ENCODE measurements around the gene YTHDF1.

YTHDF1 gene

GRCh38 chr20:63182425-63182824 lies 33.5 kb downstream of the YTHDF1 start:
- no peak overlapping the region for H3K4me3 ChIP-seq (replicated peaks in 1 of 2; ENCODE audit: low read depth in 2 of 2, low read length in 2 of 2)
- no peak for TF ChIP-seq CTCF (IDR thresholded peaks at IDR 0.05; ENCODE audit: low read depth, low read length)
- no peak for DNase-seq (ENCODE audit: low read depth in 2 of 2)

DNA sequence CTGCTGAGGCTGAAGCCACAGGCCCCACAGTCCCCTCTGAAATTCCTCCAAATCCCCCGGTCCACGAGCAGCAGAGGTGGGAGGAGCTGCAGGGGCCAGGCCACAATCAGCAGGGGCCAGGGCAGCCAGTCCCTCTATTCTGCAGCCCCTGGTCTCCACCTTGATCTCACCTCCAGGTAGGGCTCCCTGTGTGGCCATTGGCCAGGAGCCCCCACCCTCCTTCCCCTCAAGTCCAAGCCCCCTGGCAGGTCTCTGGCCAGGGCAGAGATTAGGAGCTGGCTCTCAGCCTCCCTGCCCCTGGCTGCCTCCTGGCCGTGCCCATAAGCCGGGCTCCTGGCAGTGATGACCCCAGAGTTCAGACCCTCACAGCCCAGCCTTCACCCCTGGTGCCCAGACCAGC lies 34.7 kb downstream of the YTHDF1 start:
- DNase-seq (ENCODE audit: low read depth in 2 of 2), result no peak
- H3K4me3 ChIP-seq (replicated peaks in 1 of 2; ENCODE audit: low read depth in 2 of 2, low read length in 2 of 2), result no peak overlapping the region
- TF ChIP-seq CTCF (IDR thresholded peaks at IDR 0.05; ENCODE audit: low read depth, low read length), result no peak

DNA sequence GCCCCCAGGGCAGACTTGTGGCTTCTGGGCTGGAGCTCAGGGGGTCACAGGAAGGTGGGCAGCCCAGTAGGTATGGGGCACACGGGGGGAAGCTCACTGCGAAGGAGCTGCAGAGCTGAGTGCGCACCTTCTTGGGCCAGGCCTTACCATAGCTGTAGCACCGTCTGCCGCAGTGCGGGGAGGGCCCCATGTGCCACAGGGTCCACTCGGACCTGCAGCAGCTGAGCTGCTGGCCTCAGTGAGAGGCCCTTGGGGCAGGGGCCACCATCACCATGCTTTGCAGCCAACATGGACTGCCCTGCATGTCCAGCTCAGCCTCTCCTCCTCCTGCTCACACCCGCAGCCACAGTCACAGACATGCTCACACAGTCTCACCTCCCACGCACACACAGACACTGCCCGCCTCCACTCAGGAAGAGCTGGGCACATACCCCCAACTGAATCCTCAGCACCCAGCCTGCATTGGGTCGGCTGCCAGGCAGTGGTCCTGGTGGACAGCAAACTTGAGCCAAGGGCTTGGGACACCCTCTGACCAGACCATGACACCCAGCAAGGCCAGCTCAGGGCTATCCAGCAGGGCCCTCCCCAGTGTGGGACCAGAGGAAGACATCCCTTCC lies 35.3 kb downstream of the YTHDF1 start:
- DNase-seq (ENCODE audit: low read depth in 2 of 2), result no peak
- TF ChIP-seq CTCF (IDR thresholded peaks at IDR 0.05; ENCODE audit: low read depth, low read length), result no peak
- no peak overlapping the region for H3K4me3 ChIP-seq (replicated peaks in 1 of 2; ENCODE audit: low read depth in 2 of 2, low read length in 2 of 2)

DNA sequence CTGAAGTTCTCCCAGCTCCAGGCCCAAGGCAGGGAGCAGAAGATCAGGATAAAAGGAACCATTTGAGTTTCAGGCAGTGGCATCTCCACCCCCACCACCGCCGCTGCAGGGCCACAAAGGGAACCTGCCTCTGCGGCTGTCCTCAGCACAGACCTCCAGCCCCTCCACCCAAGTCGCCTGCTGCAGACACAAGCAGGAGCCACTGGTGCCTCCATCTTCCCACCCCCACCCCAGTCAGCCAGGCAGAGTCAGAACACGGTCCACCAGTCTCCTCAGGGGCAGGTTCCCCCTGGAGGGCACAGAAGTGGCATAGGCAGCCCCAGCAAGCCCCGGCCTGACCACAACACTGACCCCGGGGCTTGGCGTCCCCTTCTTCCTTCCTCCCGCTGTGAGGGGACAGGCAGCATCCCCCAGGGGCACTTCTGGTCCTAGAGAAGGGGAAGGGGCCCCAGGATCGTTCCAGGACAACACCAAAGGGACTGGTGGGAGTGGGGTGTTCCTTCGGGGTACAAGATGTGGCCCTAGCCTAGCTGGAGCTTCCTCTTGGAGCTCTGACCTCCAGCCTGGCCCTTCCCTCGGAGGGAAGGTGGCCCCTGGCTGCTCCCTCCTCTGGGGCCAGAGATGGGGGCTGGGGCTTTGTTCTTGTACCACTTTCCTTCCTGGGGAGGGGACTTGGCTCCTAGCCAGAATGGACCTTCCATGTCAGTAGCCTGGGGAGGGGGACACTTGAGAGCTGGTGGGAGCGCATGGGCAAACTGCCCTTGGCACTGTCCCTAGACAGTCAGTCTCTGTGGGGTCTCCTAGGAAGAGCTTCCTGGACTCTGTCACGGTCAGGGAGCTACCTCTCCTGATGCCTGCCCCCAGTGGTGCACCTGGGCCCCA lies 36.0 kb downstream of the YTHDF1 start:
- TF ChIP-seq CTCF (IDR thresholded peaks at IDR 0.05; ENCODE audit: low read depth, low read length), result no peak
- H3K4me3 ChIP-seq (replicated peaks in 1 of 2; ENCODE audit: low read depth in 2 of 2, low read length in 2 of 2), result no peak overlapping the region
- no peak for DNase-seq (ENCODE audit: low read depth in 2 of 2)

DNA sequence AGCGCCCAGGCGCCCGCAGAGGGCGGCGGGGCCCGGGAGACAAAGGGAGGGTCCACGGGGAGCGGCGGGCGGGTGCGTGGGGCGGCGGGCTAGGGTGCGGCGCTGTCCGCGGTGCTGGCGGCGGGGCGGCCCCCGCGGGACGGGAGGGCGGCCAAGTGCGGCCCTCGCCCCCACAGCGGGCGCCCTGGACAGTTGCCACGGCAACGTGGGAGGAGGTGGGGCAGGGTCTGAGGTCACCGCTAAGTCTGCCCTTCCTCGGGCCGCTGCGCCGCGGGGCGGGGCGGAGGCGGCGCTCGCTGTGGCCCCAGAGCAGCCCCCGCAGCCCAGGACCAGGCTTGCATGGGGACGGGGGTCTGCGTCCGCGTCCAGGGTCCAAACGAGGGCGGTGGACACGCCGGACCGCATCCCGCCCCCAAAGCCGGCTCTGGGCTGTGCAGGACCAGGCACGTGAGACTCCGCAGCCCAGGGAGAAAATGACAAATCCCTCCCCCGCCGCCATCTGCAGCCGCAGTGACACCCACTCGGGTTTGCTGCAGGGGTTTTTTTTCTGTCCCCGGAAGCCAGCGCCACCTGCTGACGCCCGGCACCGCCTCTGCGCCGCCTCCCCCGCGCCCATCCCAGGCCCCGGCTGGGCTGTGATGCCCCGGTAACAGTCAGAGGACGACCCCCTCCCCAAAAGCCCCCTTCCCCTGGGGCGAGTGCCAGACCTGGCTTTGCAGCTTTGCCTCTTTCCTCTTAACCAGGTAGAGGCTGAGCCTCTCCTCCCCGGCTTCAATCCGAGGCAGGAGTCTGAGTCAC lies 36.8 kb downstream of the YTHDF1 start:
- no peak overlapping the region for H3K4me3 ChIP-seq (replicated peaks in 1 of 2; ENCODE audit: low read depth in 2 of 2, low read length in 2 of 2)
- peak in 1 of 2 donors; percentile 9 for DNase-seq (ENCODE audit: low read depth in 2 of 2)

More for the DNA sequence above, 36.8 kb downstream of the YTHDF1 start:
- TF ChIP-seq CTCF (IDR thresholded peaks at IDR 0.05; ENCODE audit: low read depth, low read length), result peak; percentile 34
